ACHN (cell line): ENCODE results near the gene IFITM5.
A peak's percentile ranks its signal among the peaks of the same experiment; 100 is the strongest.

Source experiments
- DNase-seq: peaks from one replicate; pipeline ENCODE4 v3.0.0-alpha.2; 2015
- in situ Hi-C: cut with HindIII; loops from 2 replicates; pipeline ENCODE4 v1.10.0; 2017; ENCODE audit warnings: low sequenced_read_pairs, low pct_ligation_motif_present, low pct_unique_long_range_greater_than_20kb

IFITM5 gene

DNA sequence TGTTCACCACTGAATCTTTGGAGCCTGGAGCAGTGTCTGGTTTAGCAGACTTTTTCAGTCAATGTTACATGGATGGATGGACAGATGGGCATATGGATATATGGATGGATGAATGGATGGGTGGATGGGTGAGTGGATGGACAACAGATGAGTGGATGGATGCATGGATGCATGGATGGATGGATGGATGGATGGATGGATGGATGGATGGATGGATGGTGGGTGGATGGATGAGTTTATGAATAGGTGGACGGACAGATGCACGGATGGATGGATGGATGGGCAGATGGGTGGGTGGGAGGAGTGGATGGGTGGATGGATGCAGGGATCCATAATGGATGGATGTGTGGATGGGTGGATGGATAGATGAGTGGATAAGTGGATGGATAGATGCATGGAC is 43.5 kb downstream of the IFITM5 start:
- DNase-seq: no peak
- in situ Hi-C loops: no loop called here

DNA sequence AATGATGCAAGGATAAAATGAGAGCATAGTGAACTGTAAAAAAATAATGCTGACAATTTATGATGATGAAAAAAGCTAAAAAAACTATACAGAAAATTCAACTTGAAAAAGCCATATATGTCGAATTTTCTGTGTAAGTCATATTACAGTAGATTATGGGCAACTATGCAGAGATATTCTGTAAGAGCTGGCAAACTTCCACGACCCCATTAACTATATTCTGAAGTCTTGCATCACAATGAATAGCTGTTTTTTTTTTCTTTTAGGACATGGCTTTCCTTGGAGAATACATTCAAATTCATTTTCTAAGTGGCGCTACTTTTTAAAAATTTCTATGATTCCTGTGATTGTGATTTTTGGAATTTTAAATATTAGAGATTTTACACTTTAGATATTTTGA is 44.1 kb downstream of the IFITM5 start:
- in situ Hi-C loops: no loop called here
- no peak for DNase-seq

DNA sequence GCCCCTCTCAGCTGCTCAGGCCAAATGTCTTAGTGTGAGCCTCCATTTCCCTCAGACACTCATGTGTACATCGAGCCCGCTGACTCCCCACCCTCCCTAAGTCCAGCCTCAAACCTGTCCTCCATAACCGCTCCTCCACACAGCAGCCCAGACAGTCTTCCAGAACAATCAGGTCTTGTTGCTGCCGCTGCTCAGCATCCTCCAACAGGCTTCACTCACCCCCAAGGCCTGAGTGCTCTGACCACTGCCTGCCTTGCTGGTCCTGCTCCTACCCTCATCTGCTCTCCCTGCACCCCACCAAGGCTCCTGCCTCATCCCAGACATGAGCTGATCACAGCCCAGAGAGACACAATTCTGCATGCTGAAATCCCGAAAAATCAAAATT is 45.4 kb downstream of the IFITM5 start:
- in situ Hi-C loops: no loop called here
- DNase-seq: no peak

DNA sequence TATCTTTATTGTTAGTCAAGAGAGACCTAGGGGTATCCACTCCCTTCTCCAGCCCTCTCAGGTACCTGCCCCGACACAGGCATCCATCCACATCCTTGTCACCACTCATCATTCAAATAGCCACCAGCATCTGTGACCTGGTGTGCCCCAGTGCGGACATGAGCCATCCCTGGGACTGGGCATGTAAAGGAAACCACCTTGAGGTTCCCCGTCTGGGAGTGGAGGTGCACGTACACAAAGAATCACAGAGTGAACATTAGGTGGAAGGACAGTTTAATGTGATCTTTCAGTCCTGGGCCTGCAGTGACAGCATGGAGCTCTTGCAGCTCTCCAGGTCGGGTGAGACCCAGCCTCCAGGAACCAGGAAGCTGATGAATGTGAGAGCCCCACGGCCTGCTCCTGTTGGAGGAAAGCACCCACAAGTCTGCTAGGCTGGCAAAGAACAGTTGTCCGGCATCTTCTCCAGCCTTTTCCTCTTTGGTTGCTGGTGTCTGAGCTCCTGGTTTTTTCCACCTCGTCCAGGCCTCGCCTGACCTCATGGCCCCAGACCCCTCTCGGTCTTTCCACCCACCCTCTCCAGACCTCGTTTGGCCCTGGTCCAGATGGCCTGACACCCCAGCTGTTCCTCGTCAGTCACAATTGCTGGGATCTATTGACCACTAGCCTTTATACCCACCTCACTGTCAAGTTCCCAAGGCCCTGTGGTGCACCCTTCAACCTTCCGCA is 46.0 kb downstream of the IFITM5 start:
- in situ Hi-C loops: no loop called here
- no peak for DNase-seq

DNA sequence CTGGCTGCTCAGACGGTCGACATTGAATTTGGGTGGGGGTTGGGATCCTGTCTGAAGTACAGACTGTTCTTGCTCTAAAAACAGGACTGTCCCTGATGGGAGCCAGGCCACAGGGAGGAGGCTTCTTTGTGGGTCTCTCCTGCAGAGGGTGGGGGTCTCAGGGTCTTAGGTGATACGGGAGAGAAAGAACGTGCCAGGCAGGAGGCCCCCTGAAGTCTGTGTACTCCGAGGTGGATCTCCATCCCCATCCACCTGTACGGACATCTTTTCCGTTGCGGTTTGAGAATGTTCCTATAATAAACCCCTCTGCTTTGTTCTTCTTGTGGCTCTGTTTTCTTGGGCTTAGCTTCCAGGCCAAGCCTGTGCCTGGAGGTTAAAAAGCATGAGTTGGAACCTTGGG is 46.7 kb downstream of the IFITM5 start:
- in situ Hi-C loops: no loop called here
- DNase-seq: no peak

DNA sequence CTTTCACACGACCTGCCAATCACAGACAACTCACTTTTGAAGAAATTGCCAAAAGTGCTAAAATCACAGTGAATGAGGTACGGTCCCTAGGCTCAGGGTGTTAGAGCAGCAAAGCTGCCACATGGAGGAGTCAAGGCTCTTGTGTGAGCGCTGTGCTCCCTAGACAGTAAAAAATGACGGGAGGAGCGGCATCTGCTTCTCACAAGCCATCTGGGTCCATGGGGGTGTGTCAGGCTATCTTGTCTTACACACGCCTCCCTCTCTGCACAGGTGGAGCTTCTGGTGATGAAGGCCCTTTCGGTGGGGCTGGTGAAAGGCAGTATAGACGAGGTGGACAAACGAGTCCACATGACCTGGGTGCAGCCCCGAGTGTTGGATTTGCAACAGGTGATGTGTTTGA is 47.8 kb downstream of the IFITM5 start:
- in situ Hi-C loops: no loop called here
- DNase-seq: no peak

DNA sequence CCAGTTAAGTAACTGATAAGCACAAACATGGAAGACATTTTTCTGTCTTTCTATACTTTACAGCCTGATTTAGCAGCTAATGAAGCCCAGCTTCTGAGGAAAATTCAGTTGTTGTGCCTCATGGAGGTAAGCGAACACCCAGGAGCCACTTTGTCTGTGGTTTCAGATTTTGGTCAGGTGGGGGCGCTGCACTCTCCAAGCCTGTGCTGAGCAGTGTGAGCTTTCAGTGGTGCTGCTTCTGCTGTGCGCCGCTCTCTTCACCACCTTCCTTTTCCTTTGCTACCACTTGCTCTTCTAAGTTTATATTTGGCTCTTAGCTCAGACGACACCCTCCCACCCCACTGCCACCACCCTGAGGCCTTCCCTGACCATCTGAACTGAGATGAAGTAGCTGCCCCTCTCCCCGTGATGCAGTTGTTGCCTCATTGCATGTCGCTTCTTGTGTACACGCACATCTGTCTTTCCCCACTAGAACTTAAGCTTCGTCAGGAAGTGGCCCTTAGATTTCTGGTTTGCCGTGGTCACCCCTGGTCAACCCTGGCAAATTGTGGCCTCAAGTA is 48.5 kb downstream of the IFITM5 start:
- in situ Hi-C loops: no loop called here
- DNase-seq: peak; percentile 52

DNA sequence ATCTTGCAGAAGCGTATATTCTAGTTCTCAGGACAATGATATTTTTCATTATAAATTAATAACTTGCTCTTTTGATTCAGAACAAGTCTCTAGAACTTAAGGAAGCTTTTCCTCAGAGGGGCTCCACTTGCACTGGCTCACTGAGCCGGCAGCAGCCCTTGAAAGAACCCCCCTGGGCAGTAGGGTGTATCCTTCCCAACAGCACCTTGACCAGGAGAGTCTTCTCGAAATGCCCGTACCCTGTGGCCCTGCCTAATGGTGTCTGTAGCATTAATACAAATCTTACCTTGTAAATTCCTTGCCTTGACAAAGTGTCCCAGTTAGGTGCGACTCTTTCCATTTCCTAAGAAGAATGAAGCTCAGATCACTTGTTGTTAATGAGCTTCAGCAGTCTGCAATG is 49.1 kb downstream of the IFITM5 start:
- DNase-seq: no peak
- in situ Hi-C loops: no loop called here

DNA sequence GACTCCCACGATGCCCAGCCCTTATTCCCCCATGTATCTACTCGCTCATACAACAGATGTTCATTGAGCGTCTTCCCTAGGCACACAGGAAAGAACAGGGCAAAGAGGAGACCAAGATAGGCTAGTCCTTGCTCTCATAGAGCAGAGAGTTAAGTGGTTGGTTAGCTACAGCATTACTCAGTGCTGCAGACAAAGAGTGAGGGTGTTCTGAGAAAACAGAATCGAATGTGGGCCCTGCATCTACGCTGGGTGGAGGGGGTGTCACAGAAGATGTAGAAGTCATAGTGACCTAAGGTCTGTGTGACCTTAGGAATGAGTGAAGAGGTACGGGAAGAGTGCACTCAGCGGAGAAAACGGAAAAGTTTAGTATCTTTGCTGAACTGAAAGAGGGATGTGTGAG is 50.3 kb downstream of the IFITM5 start:
- in situ Hi-C loops: no loop called here
- DNase-seq: no peak
